SU-DHL-6 (cell line): ENCODE results near the gene DRGX.

Experiments
- H2AFZ ChIP-seq: fragments of 200-600 bp; sonication (generic); 2 replicates; pipeline ENCODE4 v1.6.1; 2014; ENCODE audit warnings: low read depth, mild to moderate bottlenecking, moderate library complexity, mixed read lengths, antibody characterized with exemption, low read length; ENCODE audit not compliant: severe bottlenecking
- H3F3A ChIP-seq: fragments of 200-600 bp; shearing (Covaris generic); 2 replicates; pipeline ENCODE4 v1.6.0; 2016; ENCODE audit warnings: antibody characterized with exemption, mild to moderate bottlenecking; ENCODE audit not compliant: insufficient read depth
- H3K27ac ChIP-seq: fragments of 200-600 bp; sonication (generic); 2 replicates; pipeline ENCODE4 v1.5.1; 2016; ENCODE audit warnings: low read depth, mild to moderate bottlenecking, low read length, moderate library complexity, mixed read lengths
- H3K27me3 ChIP-seq: fragments of 200-600 bp; sonication (generic), shearing (Covaris generic); 2 replicates; pipeline ENCODE4 v1.6.0; 2014; ENCODE audit warnings: mild to moderate bottlenecking, low read length
- H3K36me3 ChIP-seq: fragments of 200-600 bp; sonication (generic); 2 replicates; pipeline ENCODE4 v1.6.1; 2014; ENCODE audit warnings: mild to moderate bottlenecking, low read length, mixed read lengths
- H3K4me2 ChIP-seq: fragments of 300-600, 200-600 bp; shearing (Covaris generic), sonication (generic); 2 replicates; pipeline ENCODE4 v1.6.0; 2014; ENCODE audit warnings: low read length, low read depth, mild to moderate bottlenecking; ENCODE audit not compliant: poor library complexity, severe bottlenecking
- H3K4me3 ChIP-seq: fragments of 200-600 bp; sonication (generic); 2 replicates; pipeline ENCODE4 v1.5.1; 2014; ENCODE audit warnings: antibody characterized with exemption, low read length, mild to moderate bottlenecking, mixed read lengths; ENCODE audit not compliant: insufficient read depth, poor library complexity, severe bottlenecking
- H3K79me2 ChIP-seq: fragments of 200-600 bp; sonication (generic); 2 replicates; pipeline ENCODE4 v1.6.1; 2014; ENCODE audit warnings: mild to moderate bottlenecking, low read length, moderate library complexity; ENCODE audit not compliant: insufficient read depth
- H3K9ac ChIP-seq: fragments of 200-600 bp; sonication (generic); 2 replicates; pipeline ENCODE4 v1.7.0; 2014; ENCODE audit warnings: mild to moderate bottlenecking, low read length
- H3K9me2 ChIP-seq: fragments of 200-600 bp; sonication (generic); replicated peaks from 2 replicates; pipeline ENCODE4 v1.6.1; 2014; ENCODE audit warnings: low read length; ENCODE audit not compliant: insufficient read depth
- H3K9me3 ChIP-seq: fragments of 200-600 bp; sonication (generic); 2 replicates; pipeline ENCODE4 v1.6.1; 2014; ENCODE audit warnings: low read length, mixed read lengths; ENCODE audit not compliant: insufficient read depth
- H4K20me1 ChIP-seq: fragments of 200-600 bp; sonication (generic); 2 replicates; pipeline ENCODE4 v1.6.1; 2014; ENCODE audit warnings: low read depth, mild to moderate bottlenecking, antibody characterized with exemption, low read length, moderate library complexity, mixed read lengths
- CTCF ChIP-seq: fragments of 200-600 bp; sonication (generic); IDR thresholded peaks from one replicate; pipeline ENCODE4 v1.5.1; 2017; ENCODE audit warnings: antibody characterized with exemption, mild to moderate bottlenecking, low read length, moderate library complexity; ENCODE audit not compliant: insufficient read depth, poor library complexity, severe bottlenecking
- EZH2phosphoT487 ChIP-seq: fragments of 200-600 bp; sonication (generic), shearing (Covaris generic); conservative IDR thresholded peaks from 2 replicates; pipeline ENCODE4 v1.6.1; 2018; ENCODE audit warnings: mild to moderate bottlenecking, antibody characterized with exemption, low read length, moderate library complexity, mixed read lengths

Gene DRGX

GRCh38 chr10:49323171-49323895 lies 72.6 kb downstream of the DRGX start:
- TF ChIP-seq EZH2phosphoT487 (no peak), CTCF (no peak)
- Histone ChIP-seq H3F3A (no peaks in the 10 kb centered on the region), H2AFZ (no peak overlapping the region), H3K79me2 (no peaks in the 10 kb centered on the region), H3K4me3 (no peak overlapping the region), H3K27ac (no peak overlapping the region), H3K9ac (no peak overlapping the region), H3K9me2 (no peaks in the 10 kb centered on the region), H3K4me2 (no peak overlapping the region), H4K20me1 (no peaks in the 10 kb centered on the region), H3K36me3 (no peaks in the 10 kb centered on the region), H3K9me3 (no peaks in the 10 kb centered on the region), H3K27me3 (no peaks in the 10 kb centered on the region)

- Histone ChIP-seq H3K36me3 (no peaks in the 10 kb centered on the region), H3K9me2 (no peaks in the 10 kb centered on the region), H2AFZ (no peak overlapping the region), H3K9ac (no peak overlapping the region), H3K4me2 (no peak overlapping the region), H4K20me1 (no peaks in the 10 kb centered on the region), H3K4me3 (no peak overlapping the region), H3F3A (no peaks in the 10 kb centered on the region), H3K27ac (no peak overlapping the region), H3K27me3 (no peaks in the 10 kb centered on the region), H3K79me2 (no peaks in the 10 kb centered on the region), H3K9me3 (no peaks in the 10 kb centered on the region)
- no peak for TF ChIP-seq EZH2phosphoT487
- TF ChIP-seq CTCF = no peak
These were observed 73.3 kb downstream of the DRGX start for GRCh38 chr10:49322371-49323170.

- no peak overlapping the region for H3K4me2 ChIP-seq
- H3K9ac ChIP-seq = no peak overlapping the region
- no peaks in the 10 kb centered on the region for H3K36me3 ChIP-seq
- H3K79me2 ChIP-seq = no peaks in the 10 kb centered on the region
- no peaks in the 10 kb centered on the region for H4K20me1 ChIP-seq
- H3K9me2 ChIP-seq = no peaks in the 10 kb centered on the region
- no peak overlapping the region for H3K27ac ChIP-seq
- no peaks in the 10 kb centered on the region for H3K27me3 ChIP-seq
- no peak overlapping the region for H2AFZ ChIP-seq
- no peaks in the 10 kb centered on the region for H3F3A ChIP-seq
- TF ChIP-seq CTCF (no peak), EZH2phosphoT487 (no peak)
- H3K9me3 ChIP-seq = no peaks in the 10 kb centered on the region
- H3K4me3 ChIP-seq = no peak overlapping the region
These were observed 74.9 kb downstream of the DRGX start for GRCh38 chr10:49321021-49321420.
